IPS-15b (cell line): ENCODE results near the gene PRELID3B.

Experiments used
- H3K27me3 ChIP-seq: one replicate; pipeline ENCODE4 v1.6.1; 2013; ENCODE audit warnings: low read length; ENCODE audit not compliant: control insufficient read depth, insufficient read depth
- H3K36me3 ChIP-seq: one replicate; pipeline ENCODE4 v1.6.1; 2013; ENCODE audit warnings: low read length; ENCODE audit not compliant: control insufficient read depth, insufficient read depth
- H3K4me1 ChIP-seq: one replicate; pipeline ENCODE4 v1.6.1; 2013; ENCODE audit warnings: mild to moderate bottlenecking, low read length; ENCODE audit not compliant: control insufficient read depth, insufficient read depth
- H3K4me3 ChIP-seq: one replicate; pipeline ENCODE4 v1.5.1; 2013; ENCODE audit warnings: low read depth, low read length
- H3K9ac ChIP-seq: one replicate; pipeline ENCODE4 v1.6.1; 2013; ENCODE audit warnings: low read depth, mild to moderate bottlenecking, low read length
- H3K9me3 ChIP-seq: one replicate; pipeline ENCODE4 v1.6.1; 2013; ENCODE audit warnings: mild to moderate bottlenecking, low read length; ENCODE audit not compliant: control insufficient read depth, insufficient read depth

PRELID3B gene

GRCh38 chr20:59073582-59073981 is 31.0 kb upstream of the PRELID3B start:
- H3K9me3 ChIP-seq = no peaks in the 10 kb centered on the region
- H3K4me1 ChIP-seq = no peaks in the 10 kb centered on the region
- H3K36me3 ChIP-seq = no peaks in the 10 kb centered on the region
- peaks cover 4% of the 10 kb centered on the region for H3K27me3 ChIP-seq
- H3K9ac ChIP-seq = no peak overlapping the region
- H3K4me3 ChIP-seq = no peak overlapping the region

- H3K4me3 ChIP-seq = no peak overlapping the region
- no peaks in the 10 kb centered on the region for H3K9me3 ChIP-seq
- peaks cover 4% of the 10 kb centered on the region for H3K27me3 ChIP-seq
- H3K4me1 ChIP-seq = no peaks in the 10 kb centered on the region
- H3K36me3 ChIP-seq = no peaks in the 10 kb centered on the region
- H3K9ac ChIP-seq = no peak overlapping the region
These were observed 28.6 kb upstream of the PRELID3B start for GRCh38 chr20:59071216-59071615.

GRCh38 chr20:59069026-59069425 is 26.4 kb upstream of the PRELID3B start:
- no peaks in the 10 kb centered on the region for H3K4me1 ChIP-seq
- H3K9me3 ChIP-seq = no peaks in the 10 kb centered on the region
- no peak overlapping the region for H3K4me3 ChIP-seq
- peaks cover 2% of the 10 kb centered on the region for H3K27me3 ChIP-seq
- H3K9ac ChIP-seq = no peak overlapping the region
- no peaks in the 10 kb centered on the region for H3K36me3 ChIP-seq

DNA sequence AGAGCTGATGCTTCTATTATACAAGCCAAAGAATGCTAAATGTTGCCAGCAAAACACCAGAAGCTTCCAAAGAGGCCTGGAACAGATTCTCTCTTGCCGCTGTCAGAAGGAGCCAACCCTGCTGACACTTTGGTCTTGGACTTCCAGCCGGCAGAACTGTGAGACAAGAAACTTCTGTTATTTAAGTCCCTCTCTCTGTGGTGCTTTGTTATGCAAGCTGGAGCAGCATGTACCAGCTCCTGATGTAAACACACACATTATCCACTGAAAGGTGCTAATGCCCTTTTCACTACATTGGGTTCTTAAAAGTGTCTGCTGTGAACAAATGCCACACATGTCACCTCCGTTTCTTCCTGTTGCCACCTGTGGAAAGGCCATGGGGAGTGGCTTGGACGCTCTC is 25.9 kb upstream of the PRELID3B start:
- Histone ChIP-seq H3K9me3 (no peaks in the 10 kb centered on the region), H3K4me1 (no peaks in the 10 kb centered on the region), H3K27me3 (peaks cover 2% of the 10 kb centered on the region), H3K4me3 (no peak overlapping the region), H3K36me3 (no peaks in the 10 kb centered on the region), H3K9ac (no peak overlapping the region)

GRCh38 chr20:59064214-59064722 is 21.7 kb upstream of the PRELID3B start:
- Histone ChIP-seq H3K4me1 (no peaks in the 10 kb centered on the region), H3K9me3 (no peaks in the 10 kb centered on the region), H3K36me3 (no peaks in the 10 kb centered on the region), H3K4me3 (no peak overlapping the region), H3K27me3 (no peaks in the 10 kb centered on the region), H3K9ac (no peak overlapping the region)

- Histone ChIP-seq H3K27me3 (no peaks in the 10 kb centered on the region), H3K4me3 (no peak overlapping the region), H3K4me1 (no peaks in the 10 kb centered on the region), H3K9me3 (no peaks in the 10 kb centered on the region), H3K9ac (no peak overlapping the region), H3K36me3 (no peaks in the 10 kb centered on the region)
These were observed 21.0 kb upstream of the PRELID3B start for GRCh38 chr20:59063358-59064213.

GRCh38 chr20:59062081-59062480 is 19.5 kb upstream of the PRELID3B start:
- no peak overlapping the region for H3K4me3 ChIP-seq
- H3K9ac ChIP-seq = no peak overlapping the region
- no peaks in the 10 kb centered on the region for H3K27me3 ChIP-seq
- no peaks in the 10 kb centered on the region for H3K9me3 ChIP-seq
- H3K36me3 ChIP-seq = no peaks in the 10 kb centered on the region
- H3K4me1 ChIP-seq = no peaks in the 10 kb centered on the region

DNA sequence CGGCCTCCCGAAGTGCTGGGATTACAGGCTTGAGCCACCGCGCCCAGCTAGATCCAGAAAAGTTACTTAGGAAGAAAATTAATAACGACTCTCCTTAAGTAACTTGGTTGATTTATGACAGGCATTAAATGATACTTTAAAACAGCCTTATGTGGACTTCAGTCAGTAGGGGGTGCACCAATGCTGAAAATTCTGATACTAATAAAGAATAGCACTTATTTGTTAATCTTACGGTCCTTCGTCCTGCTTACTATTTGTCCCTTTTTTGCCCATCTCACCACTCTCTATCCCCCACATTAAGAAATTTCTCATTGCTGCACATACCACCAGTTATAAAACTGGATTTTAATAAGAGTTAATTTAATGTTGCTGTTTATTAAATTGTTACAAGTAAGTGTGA is 12.7 kb upstream of the PRELID3B start:
- no peaks in the 10 kb centered on the region for H3K9me3 ChIP-seq
- H3K4me1 ChIP-seq = no peaks in the 10 kb centered on the region
- no peak overlapping the region for H3K4me3 ChIP-seq
- H3K36me3 ChIP-seq = no peaks in the 10 kb centered on the region
- H3K27me3 ChIP-seq = no peaks in the 10 kb centered on the region
- H3K9ac ChIP-seq = no peak overlapping the region

DNA sequence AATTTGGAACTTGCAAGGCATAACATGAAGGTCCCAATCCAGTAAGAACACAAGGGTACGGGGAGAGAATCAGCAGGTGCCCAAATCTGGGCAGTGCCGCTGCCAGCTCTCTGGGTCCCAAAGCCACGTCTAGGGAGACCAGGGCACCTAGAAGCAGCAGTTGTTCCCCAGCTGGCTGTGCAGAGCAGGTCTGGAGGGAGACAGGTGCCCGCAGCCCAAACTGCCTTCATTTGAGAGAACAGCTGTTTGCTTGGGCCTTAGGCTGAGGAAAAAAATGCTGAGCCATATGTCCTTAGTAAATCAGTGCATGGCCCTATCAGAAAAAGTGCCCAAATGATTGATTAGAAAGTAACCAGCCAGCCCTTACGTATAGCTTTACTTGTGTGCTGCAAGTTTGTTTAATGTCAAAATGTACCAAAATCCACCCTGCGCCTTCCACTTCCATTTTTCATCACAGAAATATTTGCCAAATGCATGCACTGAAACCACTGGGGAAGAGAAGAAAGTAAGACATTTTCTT is 9.1 kb upstream of the PRELID3B start:
- peaks cover 3% of the 10 kb centered on the region for H3K27me3 ChIP-seq

DNA sequence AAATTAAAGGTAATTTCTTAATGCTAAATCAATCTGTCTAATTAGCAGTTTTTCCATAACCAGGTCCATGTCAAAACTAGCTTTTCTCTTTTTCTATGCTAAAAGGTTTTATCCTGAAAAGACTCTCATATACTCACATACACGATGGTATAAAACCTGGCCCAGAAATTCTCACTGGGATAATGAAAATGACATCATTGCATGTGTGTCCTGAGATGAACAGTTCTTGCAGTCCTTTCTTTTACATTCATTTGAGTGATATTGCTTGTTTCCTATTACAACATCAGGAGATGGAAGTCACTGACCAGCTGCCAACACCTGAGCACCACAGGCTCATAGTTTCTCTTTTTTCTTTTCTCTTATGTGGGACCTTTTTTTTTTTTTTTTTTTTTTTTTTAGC is 7.9 kb upstream of the PRELID3B start:
- Histone ChIP-seq H3K4me1 (no peaks in the 10 kb centered on the region), H3K36me3 (no peaks in the 10 kb centered on the region), H3K9me3 (no peaks in the 10 kb centered on the region), H3K9ac (no peak overlapping the region), H3K27me3 (peaks cover 5% of the 10 kb centered on the region), H3K4me3 (no peak overlapping the region)

More for the DNA sequence above, 9.1 kb upstream of the PRELID3B start:
- Histone ChIP-seq H3K36me3 (no peaks in the 10 kb centered on the region), H3K9me3 (no peaks in the 10 kb centered on the region), H3K4me1 (no peaks in the 10 kb centered on the region), H3K4me3 (no peak overlapping the region), H3K9ac (no peak overlapping the region)

DNA sequence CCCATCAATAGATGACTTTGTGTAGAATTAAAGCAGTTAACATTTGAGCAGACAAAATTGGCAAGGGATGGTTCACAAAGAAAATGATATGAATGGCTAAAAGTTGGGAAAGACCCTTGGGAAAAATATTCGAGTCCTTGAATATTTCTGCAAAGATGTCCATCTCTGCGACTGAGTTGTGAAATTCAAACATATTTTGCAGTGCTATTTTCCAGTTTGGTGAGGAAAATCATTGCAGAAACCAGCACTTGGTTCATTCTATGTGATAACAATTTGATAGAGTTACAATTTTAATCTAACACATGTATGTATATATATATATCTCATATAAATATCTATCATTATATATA is 6.1 kb upstream of the PRELID3B start:
- Histone ChIP-seq H3K4me3 (no peak overlapping the region), H3K9me3 (no peaks in the 10 kb centered on the region), H3K4me1 (no peaks in the 10 kb centered on the region), H3K27me3 (peaks cover 12% of the 10 kb centered on the region), H3K36me3 (no peaks in the 10 kb centered on the region), H3K9ac (no peak overlapping the region)
